ENCODE measurements around the gene KCNC2.

- TF ChIP-seq ELF4 (IDR thresholded peaks at IDR 0.05) = no peak
- TF ChIP-seq SP1 (IDR thresholded peaks at IDR 0.05) = no peak
- TF ChIP-seq TARDBP (IDR thresholded peaks at IDR 0.05) = no peak
- no peak for TF ChIP-seq FOXA1 (IDR thresholded peaks at IDR 0.05)
- TF ChIP-seq FOXM1 (IDR thresholded peaks at IDR 0.05; ENCODE audit: borderline replicate concordance) = no peak
- no peak for TF ChIP-seq SUZ12 (IDR thresholded peaks at IDR 0.05)
- no peak for TF ChIP-seq LEF1 (IDR thresholded peaks at IDR 0.05; ENCODE audit: borderline replicate concordance)
- TF ChIP-seq ZNF384 (IDR thresholded peaks at IDR 0.05) = no peak
- TF ChIP-seq BHLHE40 (IDR thresholded peaks at IDR 0.05; ENCODE audit: borderline replicate concordance) = no peak
- no peak for TF ChIP-seq FOXK2 (IDR thresholded peaks at IDR 0.05)
- no peak for TF ChIP-seq HDGF (IDR thresholded peaks at IDR 0.05; ENCODE audit: borderline replicate concordance)
- no peak for TF ChIP-seq ARNT (IDR thresholded peaks at IDR 0.05)
Observed at GRCh38 chr12:75086091-75087038, 123.3 kb downstream of the KCNC2 start.

Measured in HEK293T (cell line).